ENCODE measurements around the gene KRT3.
"Not testable (repeated sequence)": the region's sequence is repeated elsewhere in the genome, so short reads cannot be mapped to it uniquely, and the experiment has no call there.

KRT3 gene

GRCh38 chr12:52798671-52799504, 3.0 kb upstream of the KRT3 start:
- no peak overlapping the region for H3K27ac ChIP-seq
- no peak for TF ChIP-seq CTCF (conservative IDR thresholded peaks at IDR 0.05)

- no peak overlapping the region for H3K27ac ChIP-seq
Observed at GRCh38 chr12:52798003-52798670, 2.2 kb upstream of the KRT3 start.

GRCh38 chr12:52797529-52797894, 1.6 kb upstream of the KRT3 start:
- H3K27ac ChIP-seq = no peak overlapping the region
- TF ChIP-seq CTCF (conservative IDR thresholded peaks at IDR 0.05) = no peak

More at GRCh38 chr12:52798003-52798670, 2.2 kb upstream of the KRT3 start:
- TF ChIP-seq CTCF (conservative IDR thresholded peaks at IDR 0.05) = no peak

- no peak for TF ChIP-seq CTCF (conservative IDR thresholded peaks at IDR 0.05)
- no peak overlapping the region for H3K27ac ChIP-seq
Observed at GRCh38 chr12:52796839-52797528, 1.1 kb upstream of the KRT3 start.

- no peak overlapping the region for H3K27ac ChIP-seq
- no peak for TF ChIP-seq CTCF (conservative IDR thresholded peaks at IDR 0.05)
Observed at GRCh38 chr12:52796429-52796794, 495 bp upstream of the KRT3 start.

GRCh38 chr12:52795332-52795674, 614 bp downstream of the KRT3 start:
- not testable (repeated sequence) for H3K27ac ChIP-seq

- H3K27ac ChIP-seq = no peak overlapping the region
- TF ChIP-seq CTCF (conservative IDR thresholded peaks at IDR 0.05) = no peak
Observed at GRCh38 chr12:52794479-52795331, 1.2 kb downstream of the KRT3 start.
